SK-N-MC (cell line): ENCODE measurements around the gene HOATZ.

Experiments
- EZH2 ChIP-seq: fragments of 200-600 bp; sonication (generic); IDR thresholded peaks from one replicate; pipeline ENCODE4 v1.6.1; 2017; ENCODE audit warnings: antibody characterized with exemption
- POLR2AphosphoS5 ChIP-seq: IDR thresholded peaks from 2 replicates; pipeline ENCODE4 v1.6.1; 2012; ENCODE audit warnings: mild to moderate bottlenecking, low read depth, low read length, borderline replicate concordance

GRCh38 chr11:111571829-111572501 is 57.4 kb downstream of the HOATZ start:
- no peak for TF ChIP-seq EZH2
- TF ChIP-seq POLR2AphosphoS5: no peak
